WTC11 (cell line): ENCODE data around the gene DLL4. TPM values are rescaled to one million over a fixed set of nuclear protein-coding genes. Genes with fewer than 3 reads are reported as not detected.

Experiments used
- ATAC-seq: fragments of 200-7000 bp; cut with Tn5 transposase; 2 replicates; pipeline ENCODE4 v1.10.0; 2021; ENCODE audit warnings: mild to moderate bottlenecking, moderate library complexity
- CTCF ChIA-PET: fragments of 300-600 bp; sonication (Branson Sonifier 250); formaldehyde crosslinking; loops from one replicate; lab custom pipeline; 2021; ENCODE audit warnings: antibody characterized with exemption; lab: Charles Lee
- POLR2A ChIA-PET: fragments of 350-600 bp; sonication (Branson Sonifier 250); formaldehyde crosslinking; loops from one replicate; lab custom pipeline; 2021; ENCODE audit warnings: antibody characterized with exemption; lab: Charles Lee
- DNase-seq: peaks from one replicate; pipeline ENCODE4 v3.0.0; 2021; ENCODE audit warnings: low spot score
- H3K27ac Mint-ChIP-seq: 2 replicates; pipeline ENCODE4 v1.8.0; 2021; ENCODE audit warnings: mixed read lengths
- H3K27me3 Mint-ChIP-seq: 2 replicates; pipeline ENCODE4 v1.8.0; 2021; ENCODE audit warnings: low read depth, mild to moderate bottlenecking, moderate library complexity, mixed read lengths
- H3K36me3 Mint-ChIP-seq: 2 replicates; pipeline ENCODE4 v1.8.0; 2021; ENCODE audit warnings: mixed read lengths
- H3K4me1 Mint-ChIP-seq: 2 replicates; pipeline ENCODE4 v1.8.0; 2022; ENCODE audit warnings: mixed read lengths
- H3K4me3 Mint-ChIP-seq: 2 replicates; pipeline ENCODE4 v1.8.0; 2021; ENCODE audit warnings: mild to moderate bottlenecking, moderate library complexity, mixed read lengths
- H3K9me3 Mint-ChIP-seq: 2 replicates; pipeline ENCODE4 v1.8.0; 2021; ENCODE audit warnings: mixed read lengths
- ARID4B ChIP-seq: sonication (generic); formaldehyde crosslinking; IDR thresholded peaks from 2 replicates; pipeline ENCODE4 v1.8.0; 2023; ENCODE audit warnings: missing genetic modification reagents, mild to moderate bottlenecking, borderline replicate concordance
- ATF3 ChIP-seq: sonication (generic); formaldehyde crosslinking; conservative IDR thresholded peaks from 2 replicates; pipeline ENCODE4 v1.8.1; 2022; ENCODE audit warnings: mild to moderate bottlenecking, missing genetic modification reagents
- ATF6 ChIP-seq: sonication (generic); formaldehyde crosslinking; IDR thresholded peaks from 2 replicates; pipeline ENCODE4 v1.8.1; 2023; ENCODE audit warnings: mild to moderate bottlenecking, missing genetic modification reagents
- CTCF ChIP-seq: fragments of 200-600 bp; IDR thresholded peaks from 2 replicates; pipeline ENCODE4 v1.8.0; 2022; ENCODE audit warnings: antibody characterized with exemption
- FOXJ3 ChIP-seq: sonication (generic); formaldehyde crosslinking; IDR thresholded peaks from 2 replicates; pipeline ENCODE4 v1.9.0; 2021; ENCODE audit warnings: missing genetic modification reagents, mild to moderate bottlenecking, borderline replicate concordance
- GRHL2 ChIP-seq: fragments of 250-450 bp; sonication (Bioruptor Pico); IDR thresholded peaks from 2 replicates; pipeline ENCODE4 v1.8.0; 2022; ENCODE audit warnings: mild to moderate bottlenecking, moderate library complexity; ENCODE audit not compliant: insufficient replicate concordance, severe bottlenecking
- HMGXB4 ChIP-seq: sonication (generic); formaldehyde crosslinking; IDR thresholded peaks from 2 replicates; pipeline ENCODE4 v1.8.1; 2023; ENCODE audit warnings: mild to moderate bottlenecking, moderate library complexity, missing genetic modification reagents
- IRF2 ChIP-seq: sonication (generic); formaldehyde crosslinking; IDR thresholded peaks from 2 replicates; pipeline ENCODE4 v1.8.0; 2022; ENCODE audit warnings: low read depth, missing genetic modification reagents, borderline replicate concordance
- PRDM15 ChIP-seq: sonication (generic); formaldehyde crosslinking; IDR thresholded peaks from 2 replicates; pipeline ENCODE4 v1.8.0; 2022; ENCODE audit warnings: missing genetic modification reagents
- SMAD3 ChIP-seq: sonication (generic); formaldehyde crosslinking; IDR thresholded peaks from 2 replicates; pipeline ENCODE4 v1.8.0; 2022; ENCODE audit warnings: missing genetic modification reagents, mild to moderate bottlenecking, borderline replicate concordance
- SP1 ChIP-seq: sonication (generic); formaldehyde crosslinking; conservative IDR thresholded peaks from 2 replicates; pipeline ENCODE4 v1.8.1; 2022; ENCODE audit warnings: missing genetic modification reagents
- STAT6 ChIP-seq: sonication (generic); formaldehyde crosslinking; conservative IDR thresholded peaks from 2 replicates; pipeline ENCODE4 v1.8.1; 2023; ENCODE audit warnings: mild to moderate bottlenecking, low read depth, missing genetic modification reagents, moderate library complexity
- TEAD4 ChIP-seq: sonication (generic); formaldehyde crosslinking; IDR thresholded peaks from 2 replicates; pipeline ENCODE4 v1.8.0; 2022; ENCODE audit warnings: mild to moderate bottlenecking, missing genetic modification reagents
- USF1 ChIP-seq: sonication (generic); formaldehyde crosslinking; IDR thresholded peaks from 2 replicates; pipeline ENCODE4 v1.8.0; 2022; ENCODE audit warnings: mild to moderate bottlenecking, missing genetic modification reagents
- USF2 ChIP-seq: sonication (generic); formaldehyde crosslinking; IDR thresholded peaks from 2 replicates; pipeline ENCODE4 v1.8.1; 2023; ENCODE audit warnings: mild to moderate bottlenecking, missing genetic modification reagents, moderate library complexity
- ZNF121 ChIP-seq: sonication (generic); formaldehyde crosslinking; IDR thresholded peaks from 2 replicates; pipeline ENCODE4 v1.8.0; 2023; ENCODE audit warnings: missing genetic modification reagents
- ZNF232 ChIP-seq: sonication (generic); formaldehyde crosslinking; IDR thresholded peaks from 2 replicates; pipeline ENCODE4 v1.8.0; 2022; ENCODE audit warnings: mild to moderate bottlenecking, missing genetic modification reagents
- total RNA-seq: library from RNA; stranded (reverse); gene quantifications from 3 replicates; pipeline ENCODE4 v1.2.3, GENCODE V29; 2021

The DLL4 gene
- total RNA-seq, 1 experiment from 2014 or later = 0.94 TPM

- no peak for TF ChIP-seq STAT6 (CRISPR knock-in tag)
- no peak for TF ChIP-seq FOXJ3 (CRISPR knock-in tag)
- no peak for TF ChIP-seq ATF3
- no peak for TF ChIP-seq GRHL2
- no peak for TF ChIP-seq SMAD3 (CRISPR knock-in tag)
- no peak for TF ChIP-seq ARID4B (CRISPR knock-in tag)
- TF ChIP-seq USF2 (CRISPR knock-in tag) = no peak
Measured at GRCh38 chr15:40964006-40964405, 34.9 kb downstream of the DLL4 start (continued).

GRCh38 chr15:40964634-40965033 is 35.5 kb downstream of the DLL4 start:
- Mint-ChIP-seq H3K9me3 (peaks cover 11% of the 10 kb centered on the region; the same call in 1 of the 2 replicates), H3K27me3 (no peaks in the 10 kb centered on the region), H3K36me3 (no peaks in the 10 kb centered on the region), H3K4me3 (no peak overlapping the region), H3K4me1 (peaks cover 31% of the 10 kb centered on the region), H3K27ac (no peak overlapping the region; the same call in 1 of the 2 replicates)
- CTCF ChIA-PET = interaction anchor here (0.8 to 6.7 kb wide), 7 partner anchors 11 to 70 kb away, joined by 3 to 55 read pairs (median 4); partner anchors contain the start of genes CHAC1 and VPS18
- DNase-seq (no peak), ATAC-seq (no peak)
- POLR2A ChIA-PET = interaction anchor here (3.6 kb wide), 1 partner anchor 11 kb away, joined by 22 read pairs; the partner anchor contains the start of gene CHAC1
- TF ChIP-seq ZNF121 (no peak), IRF2 (no peak), SP1 (CRISPR knock-in tag) (no peak), ATF6 (CRISPR knock-in tag) (no peak), HMGXB4 (CRISPR knock-in tag) (no peak), USF1 (CRISPR knock-in tag) (no peak), CTCF (no peak), PRDM15 (CRISPR knock-in tag) (no peak), ZNF232 (CRISPR knock-in tag) (no peak), TEAD4 (no peak)
